Measurements from ENCODE around the gene MAP1LC3B.

MAP1LC3B gene

DNA sequence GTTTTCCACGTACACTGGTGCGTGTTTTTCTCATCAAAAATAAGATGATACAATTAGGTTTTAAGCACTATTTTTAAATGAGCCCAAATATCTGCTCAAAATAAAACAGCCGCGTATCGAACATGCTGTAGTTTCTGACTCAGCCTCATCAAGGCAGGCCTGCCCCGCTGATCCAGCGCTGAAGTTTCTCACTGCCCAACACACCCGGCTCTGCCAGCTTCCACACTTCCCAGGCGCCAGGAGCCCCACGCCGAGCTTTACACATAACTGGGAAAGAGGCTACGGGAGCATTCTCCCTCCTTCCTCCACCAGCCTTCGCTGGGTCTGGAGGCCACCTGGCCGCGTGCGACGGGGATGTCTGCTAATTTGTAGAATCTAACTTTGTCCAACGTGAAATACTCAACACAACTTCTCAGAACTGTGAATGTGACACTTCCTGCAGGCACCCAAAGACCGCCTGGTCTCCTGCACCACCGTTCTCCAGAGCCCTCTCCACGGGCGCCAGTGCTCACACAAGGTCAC is 42.1 kb downstream of the MAP1LC3B start:
- H3K4me3 Mint-ChIP-seq: no peak overlapping the region

DNA sequence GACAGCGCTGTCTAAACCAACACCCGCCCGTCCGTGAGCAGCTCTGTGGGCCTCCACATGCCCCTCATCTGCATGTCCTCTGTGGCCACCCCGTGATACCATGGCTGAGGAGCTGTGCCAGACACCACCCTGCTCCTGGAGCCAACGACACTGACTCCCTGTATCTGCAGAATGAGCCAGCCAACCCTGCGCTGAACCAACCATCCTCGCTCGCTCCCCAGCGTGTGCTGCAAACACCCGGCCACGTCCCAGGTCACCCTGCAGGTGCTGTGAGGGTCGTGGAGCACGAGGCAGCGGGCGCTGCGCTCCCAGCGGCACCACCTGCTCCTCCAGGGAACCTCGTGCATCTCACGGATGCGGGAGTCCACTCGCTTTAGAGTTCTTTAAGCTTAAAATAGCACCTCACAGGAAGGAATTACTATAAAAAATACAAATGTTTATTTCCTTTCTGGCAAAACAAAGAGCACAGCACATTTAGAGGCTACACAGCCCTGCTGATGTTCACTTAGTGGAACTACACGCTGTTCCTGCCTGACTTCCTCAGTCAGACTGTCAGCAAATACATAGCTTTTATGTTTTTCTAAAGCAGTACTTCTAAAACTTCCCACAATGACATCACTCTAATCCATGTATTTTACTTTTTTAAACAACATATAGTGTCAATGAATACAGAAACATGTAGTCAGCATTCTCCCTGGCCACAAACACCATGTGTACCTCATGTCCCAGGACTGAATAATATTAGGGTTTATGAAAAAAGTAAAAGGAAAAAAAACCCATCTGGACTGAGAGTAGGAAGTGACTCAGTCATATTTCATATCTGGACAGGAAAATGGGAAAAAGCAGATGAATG is 43.5 kb downstream of the MAP1LC3B start:
- H3K4me3 Mint-ChIP-seq: no peak overlapping the region
- no peak for DNase-seq
- H3K4me1 Mint-ChIP-seq: peaks cover 2 to 7% of the 10 kb centered on the region in 2 donors
- no peaks in the 10 kb centered on the region for H3K9me3 Mint-ChIP-seq
- H3K27ac Mint-ChIP-seq: peak overlapping the region; percentile 66
- peaks cover 0 to 6% of the 10 kb centered on the region in 2 donors for H3K27me3 Mint-ChIP-seq
- ATAC-seq (replicated peaks): no peak
- peaks cover 0 to 1% of the 10 kb centered on the region in 2 donors for H3K36me3 Mint-ChIP-seq

More for the DNA sequence above, 42.1 kb downstream of the MAP1LC3B start:
- Mint-ChIP-seq H3K36me3 (peaks cover 0 to 1% of the 10 kb centered on the region in 2 donors), H3K27me3 (peaks cover 0 to 6% of the 10 kb centered on the region in 2 donors), H3K4me1 (peaks cover 2 to 7% of the 10 kb centered on the region in 2 donors), H3K27ac (no peak overlapping the region), H3K9me3 (no peaks in the 10 kb centered on the region)
- ATAC-seq (replicated peaks) (no peak), DNase-seq (no peak)

- DNase-seq (no peak), ATAC-seq (replicated peaks) (no peak)
- peaks cover 2 to 7% of the 10 kb centered on the region in 2 donors for H3K4me1 Mint-ChIP-seq
- no peak overlapping the region for H3K4me3 Mint-ChIP-seq
- H3K9me3 Mint-ChIP-seq: no peaks in the 10 kb centered on the region
- no peaks in the 10 kb centered on the region for H3K36me3 Mint-ChIP-seq
- peaks cover 0 to 6% of the 10 kb centered on the region in 2 donors for H3K27me3 Mint-ChIP-seq
- H3K27ac Mint-ChIP-seq: no peak overlapping the region
Observed at GRCh38 chr16:87436225-87437172, 44.4 kb downstream of the MAP1LC3B start.

GRCh38 chr16:87437327-87437726 is 45.2 kb downstream of the MAP1LC3B start:
- H3K9me3 Mint-ChIP-seq: no peaks in the 10 kb centered on the region
- H3K4me1 Mint-ChIP-seq: peaks cover 2 to 7% of the 10 kb centered on the region in 2 donors

DNA sequence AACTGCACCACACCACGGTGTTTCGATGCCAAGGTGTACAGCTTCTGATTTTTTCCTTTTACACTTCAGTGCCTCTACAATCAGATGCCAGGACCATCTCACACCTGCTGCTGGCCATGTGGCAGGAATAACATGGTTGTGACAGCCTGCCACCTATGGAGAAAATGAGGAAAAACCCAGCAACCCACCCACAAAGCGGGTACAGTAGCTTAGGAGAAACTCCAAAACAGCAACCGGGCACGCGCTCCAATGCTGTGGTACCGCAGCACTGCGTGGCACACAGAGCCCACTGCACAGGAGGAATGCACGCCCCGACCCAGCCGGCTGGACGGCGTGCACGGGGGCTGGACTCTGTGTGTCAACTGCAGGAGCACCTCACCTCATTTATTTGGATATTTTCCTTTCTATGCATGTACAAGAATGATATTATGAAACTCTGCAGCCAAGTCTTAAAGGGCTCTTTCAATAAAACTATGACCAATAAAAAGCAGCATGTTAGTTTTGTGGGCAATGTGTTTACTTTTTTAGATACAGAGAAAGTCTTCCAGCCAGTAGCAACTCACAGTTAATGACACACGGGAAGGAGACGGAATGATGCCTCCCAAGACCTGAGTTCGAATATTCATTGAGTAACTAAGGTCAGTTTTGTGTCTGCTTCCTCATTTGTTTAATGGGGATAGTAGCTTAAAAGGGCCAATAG is 45.9 kb downstream of the MAP1LC3B start:
- Mint-ChIP-seq H3K9me3 (no peaks in the 10 kb centered on the region), H3K4me3 (no peak overlapping the region), H3K27me3 (peaks cover 0 to 6% of the 10 kb centered on the region in 2 donors), H3K4me1 (peaks cover 2 to 7% of the 10 kb centered on the region in 2 donors), H3K36me3 (no peaks in the 10 kb centered on the region), H3K27ac (no peak overlapping the region)
- DNase-seq: no peak
- ATAC-seq (replicated peaks): no peak

More at GRCh38 chr16:87437327-87437726, 45.2 kb downstream of the MAP1LC3B start:
- H3K36me3 Mint-ChIP-seq: no peaks in the 10 kb centered on the region
- H3K4me3 Mint-ChIP-seq: no peak overlapping the region
- DNase-seq: no peak
- no peak overlapping the region for H3K27ac Mint-ChIP-seq
- no peak for ATAC-seq (replicated peaks)
- peaks cover 0 to 6% of the 10 kb centered on the region in 2 donors for H3K27me3 Mint-ChIP-seq

DNA sequence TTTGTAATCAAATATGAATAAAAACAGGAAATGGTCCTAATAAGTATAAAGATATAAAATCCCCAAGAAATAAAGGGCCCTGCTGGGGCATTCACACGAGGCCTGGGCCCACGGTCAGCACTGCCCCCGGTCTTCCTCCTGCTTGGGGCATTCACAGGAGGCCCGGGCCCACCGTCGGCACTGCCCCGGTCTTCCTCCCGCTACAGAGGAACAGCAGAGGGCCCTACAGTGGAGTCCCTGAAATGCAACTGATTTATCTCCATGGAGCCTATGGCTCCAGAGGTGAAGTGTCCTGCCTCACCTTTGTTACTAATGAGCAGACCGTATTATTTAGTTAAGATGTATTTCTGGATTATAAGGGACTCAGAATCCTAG is 46.5 kb downstream of the MAP1LC3B start:
- no peak overlapping the region for H3K27ac Mint-ChIP-seq
- ATAC-seq (replicated peaks) (no peak), DNase-seq (no peak)
- H3K9me3 Mint-ChIP-seq: no peaks in the 10 kb centered on the region
- peaks cover 2 to 7% of the 10 kb centered on the region in 2 donors for H3K4me1 Mint-ChIP-seq
- H3K4me3 Mint-ChIP-seq: no peak overlapping the region
- H3K27me3 Mint-ChIP-seq: peaks cover 0 to 6% of the 10 kb centered on the region in 2 donors
- no peaks in the 10 kb centered on the region for H3K36me3 Mint-ChIP-seq

DNA sequence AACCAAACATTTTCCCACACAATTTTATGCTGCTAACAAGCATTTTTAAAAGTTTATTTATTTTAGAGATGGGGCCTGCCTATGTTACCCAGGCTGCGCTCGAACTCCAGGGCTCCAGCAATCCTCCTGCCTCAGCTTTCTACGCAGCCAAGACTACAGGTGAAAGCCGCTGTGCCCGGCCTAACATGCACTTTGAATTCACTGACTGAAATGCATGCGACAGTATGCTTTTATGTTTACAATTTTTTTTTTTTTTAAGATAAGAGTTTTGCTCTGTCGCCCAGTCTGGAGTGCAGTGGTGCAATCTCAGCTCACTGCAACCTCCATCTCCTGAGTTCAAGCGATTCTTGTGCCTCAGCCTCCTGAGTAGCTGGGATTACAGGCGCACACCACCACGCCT is 47.8 kb downstream of the MAP1LC3B start:
- Mint-ChIP-seq H3K27ac (no peak overlapping the region), H3K4me3 (no peak overlapping the region), H3K9me3 (peaks cover 0 to 2% of the 10 kb centered on the region in 2 donors), H3K27me3 (peaks cover 0 to 6% of the 10 kb centered on the region in 2 donors), H3K4me1 (peaks cover 2 to 7% of the 10 kb centered on the region in 2 donors), H3K36me3 (peaks cover 0 to 4% of the 10 kb centered on the region in 2 donors)
- no peak for ATAC-seq (replicated peaks)
- DNase-seq: no peak

GRCh38 chr16:87441886-87442580 is 49.9 kb downstream of the MAP1LC3B start:
- peaks cover 0 to 6% of the 10 kb centered on the region in 2 donors for H3K36me3 Mint-ChIP-seq
- H3K27me3 Mint-ChIP-seq: no peaks in the 10 kb centered on the region
- no peaks in the 10 kb centered on the region for H3K4me1 Mint-ChIP-seq
- no peak overlapping the region for H3K27ac Mint-ChIP-seq
- no peak for DNase-seq
- no peak for ATAC-seq (replicated peaks)
- H3K9me3 Mint-ChIP-seq: peaks cover 0 to 2% of the 10 kb centered on the region in 2 donors
- H3K4me3 Mint-ChIP-seq: no peak overlapping the region

GRCh38 chr16:87442581-87442966 is 50.4 kb downstream of the MAP1LC3B start:
- H3K36me3 Mint-ChIP-seq: peaks cover 0 to 6% of the 10 kb centered on the region in 2 donors
- no peak for DNase-seq
- no peaks in the 10 kb centered on the region for H3K27me3 Mint-ChIP-seq
- ATAC-seq (replicated peaks): no peak
- no peak overlapping the region for H3K27ac Mint-ChIP-seq
- no peaks in the 10 kb centered on the region for H3K4me1 Mint-ChIP-seq
- H3K9me3 Mint-ChIP-seq: peaks cover 0 to 2% of the 10 kb centered on the region in 2 donors
- H3K4me3 Mint-ChIP-seq: no peak overlapping the region

GRCh38 chr16:87443016-87443415 is 50.9 kb downstream of the MAP1LC3B start:
- no peaks in the 10 kb centered on the region for H3K27me3 Mint-ChIP-seq
- H3K36me3 Mint-ChIP-seq: peaks cover 0 to 6% of the 10 kb centered on the region in 2 donors
- ATAC-seq (replicated peaks): no peak
- H3K27ac Mint-ChIP-seq: no peak overlapping the region
- no peaks in the 10 kb centered on the region for H3K4me1 Mint-ChIP-seq
- no peak for DNase-seq
- H3K9me3 Mint-ChIP-seq: peaks cover 0 to 2% of the 10 kb centered on the region in 2 donors
- no peak overlapping the region for H3K4me3 Mint-ChIP-seq

GRCh38 chr16:87443964-87444363 is 51.8 kb downstream of the MAP1LC3B start:
- no peaks in the 10 kb centered on the region for H3K4me1 Mint-ChIP-seq

GRCh38 chr16:87445486-87445885 is 53.4 kb downstream of the MAP1LC3B start:
- no peak for DNase-seq
- no peak overlapping the region for H3K27ac Mint-ChIP-seq
- peaks cover 0 to 6% of the 10 kb centered on the region in 2 donors for H3K36me3 Mint-ChIP-seq
- no peak for ATAC-seq (replicated peaks)
- H3K4me3 Mint-ChIP-seq: no peak overlapping the region
- no peaks in the 10 kb centered on the region for H3K27me3 Mint-ChIP-seq
- H3K4me1 Mint-ChIP-seq: no peaks in the 10 kb centered on the region
- peaks cover 0 to 2% of the 10 kb centered on the region in 2 donors for H3K9me3 Mint-ChIP-seq

More at GRCh38 chr16:87443964-87444363, 51.8 kb downstream of the MAP1LC3B start:
- peaks cover 0 to 2% of the 10 kb centered on the region in 2 donors for H3K9me3 Mint-ChIP-seq
- H3K36me3 Mint-ChIP-seq: peaks cover 0 to 6% of the 10 kb centered on the region in 2 donors
- no peaks in the 10 kb centered on the region for H3K27me3 Mint-ChIP-seq
- no peak overlapping the region for H3K27ac Mint-ChIP-seq
- H3K4me3 Mint-ChIP-seq: no peak overlapping the region
- ATAC-seq (replicated peaks) (no peak), DNase-seq (no peak)

GRCh38 chr16:87446479-87446878 is 54.3 kb downstream of the MAP1LC3B start:
- peaks cover 0 to 2% of the 10 kb centered on the region in 2 donors for H3K9me3 Mint-ChIP-seq
- no peaks in the 10 kb centered on the region for H3K27me3 Mint-ChIP-seq
- no peak overlapping the region for H3K4me3 Mint-ChIP-seq
- no peak for ATAC-seq (replicated peaks)
- DNase-seq: no peak
- H3K4me1 Mint-ChIP-seq: no peaks in the 10 kb centered on the region
- no peak overlapping the region for H3K27ac Mint-ChIP-seq
- peaks cover 1 to 6% of the 10 kb centered on the region in 2 donors for H3K36me3 Mint-ChIP-seq

Measured in stimulated activated naive B cell treated with anti-CD40 and anti-IgM and Interleukin-4, amounts not matched to agents 10 μg/mL and 1 μg/mL and 100 μg/mL, for 72 hours (primary cell).